Fibroblast of pulmonary artery (primary cell): Measurements from ENCODE around the gene RGS16.

Experiments used
- DNase-seq: peaks from one replicate; pipeline ENCODE4 v3.0.0-alpha.2; 2010; ENCODE audit warnings: low read depth
- H3K4me3 ChIP-seq: replicated peaks from 2 replicates; pipeline ENCODE4 v1.5.1; 2011; ENCODE audit warnings: low read depth, mild to moderate bottlenecking, control low read depth, low read length, moderate library complexity
- TF ChIP-seq, protein P1 (sequence below): IDR thresholded peaks from 2 replicates; pipeline ENCODE4 v1.5.1; 2011; ENCODE audit warnings: mild to moderate bottlenecking, control low read depth, low read length, inconsistent platforms; ENCODE audit errors: missing control alignments

Gene RGS16

GRCh38 chr1:182646739-182647138 lies 42.5 kb upstream of the RGS16 start:
- no peak for DNase-seq

DNA sequence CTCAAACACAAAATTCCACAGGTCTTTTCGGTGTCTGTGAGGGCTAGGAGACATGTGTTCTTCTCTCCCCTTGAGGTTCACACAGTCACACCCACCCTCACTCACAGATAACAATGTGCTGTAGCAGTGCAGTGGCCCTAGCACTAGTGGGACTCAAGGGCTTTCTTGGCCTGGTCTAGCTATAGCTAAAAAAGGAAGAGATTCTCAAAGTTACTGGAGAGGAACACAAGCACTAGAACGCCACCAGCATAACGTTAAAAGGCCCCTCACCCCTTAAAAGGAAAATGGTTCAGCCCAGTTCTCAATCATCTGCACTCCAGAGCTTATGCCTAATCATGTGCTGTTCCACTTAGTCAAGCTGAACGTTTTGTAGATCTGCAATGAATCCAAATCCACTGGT lies 40.7 kb upstream of the RGS16 start:
- H3K4me3 ChIP-seq = no peak overlapping the region
- TF ChIP-seq, protein P1, sequence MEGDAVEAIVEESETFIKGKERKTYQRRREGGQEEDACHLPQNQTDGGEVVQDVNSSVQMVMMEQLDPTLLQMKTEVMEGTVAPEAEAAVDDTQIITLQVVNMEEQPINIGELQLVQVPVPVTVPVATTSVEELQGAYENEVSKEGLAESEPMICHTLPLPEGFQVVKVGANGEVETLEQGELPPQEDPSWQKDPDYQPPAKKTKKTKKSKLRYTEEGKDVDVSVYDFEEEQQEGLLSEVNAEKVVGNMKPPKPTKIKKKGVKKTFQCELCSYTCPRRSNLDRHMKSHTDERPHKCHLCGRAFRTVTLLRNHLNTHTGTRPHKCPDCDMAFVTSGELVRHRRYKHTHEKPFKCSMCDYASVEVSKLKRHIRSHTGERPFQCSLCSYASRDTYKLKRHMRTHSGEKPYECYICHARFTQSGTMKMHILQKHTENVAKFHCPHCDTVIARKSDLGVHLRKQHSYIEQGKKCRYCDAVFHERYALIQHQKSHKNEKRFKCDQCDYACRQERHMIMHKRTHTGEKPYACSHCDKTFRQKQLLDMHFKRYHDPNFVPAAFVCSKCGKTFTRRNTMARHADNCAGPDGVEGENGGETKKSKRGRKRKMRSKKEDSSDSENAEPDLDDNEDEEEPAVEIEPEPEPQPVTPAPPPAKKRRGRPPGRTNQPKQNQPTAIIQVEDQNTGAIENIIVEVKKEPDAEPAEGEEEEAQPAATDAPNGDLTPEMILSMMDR = no peak
- no peak for DNase-seq

More at GRCh38 chr1:182646739-182647138, 42.5 kb upstream of the RGS16 start:
- TF ChIP-seq, protein P1 = no peak
- no peak overlapping the region for H3K4me3 ChIP-seq

DNA sequence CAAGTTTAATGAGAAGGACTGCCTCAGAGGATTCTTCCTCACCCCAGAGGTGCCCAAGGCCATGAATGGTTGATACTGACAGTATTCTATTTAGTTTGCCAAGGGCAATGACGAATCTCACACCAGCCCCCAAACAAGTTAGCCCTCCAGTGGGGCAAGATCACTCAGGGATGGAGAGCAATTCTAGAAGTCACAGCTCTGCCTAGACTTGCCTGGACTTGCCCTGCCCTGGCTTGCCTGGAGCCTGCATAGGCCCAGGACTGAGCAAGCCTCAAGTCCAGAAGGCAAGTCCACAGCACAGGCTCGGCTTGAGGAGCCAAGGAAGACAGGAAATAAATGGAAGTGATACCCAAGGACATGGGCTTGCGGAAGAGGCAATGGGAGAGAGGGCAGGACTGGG lies 39.5 kb upstream of the RGS16 start:
- H3K4me3 ChIP-seq = no peak overlapping the region
- TF ChIP-seq, protein P1 = no peak
- DNase-seq = no peak

- DNase-seq = no peak
- TF ChIP-seq, protein P1 = no peak
Measured at GRCh38 chr1:182642461-182642860, 38.3 kb upstream of the RGS16 start.

GRCh38 chr1:182641561-182641960 lies 37.4 kb upstream of the RGS16 start:
- DNase-seq = no peak
- no peak overlapping the region for H3K4me3 ChIP-seq
- TF ChIP-seq, protein P1 = no peak

More at GRCh38 chr1:182642461-182642860, 38.3 kb upstream of the RGS16 start:
- H3K4me3 ChIP-seq = no peak overlapping the region

- no peak for DNase-seq
- TF ChIP-seq, protein P1 = no peak
- H3K4me3 ChIP-seq = no peak overlapping the region
Measured at GRCh38 chr1:182639330-182639729, 35.1 kb upstream of the RGS16 start.

DNA sequence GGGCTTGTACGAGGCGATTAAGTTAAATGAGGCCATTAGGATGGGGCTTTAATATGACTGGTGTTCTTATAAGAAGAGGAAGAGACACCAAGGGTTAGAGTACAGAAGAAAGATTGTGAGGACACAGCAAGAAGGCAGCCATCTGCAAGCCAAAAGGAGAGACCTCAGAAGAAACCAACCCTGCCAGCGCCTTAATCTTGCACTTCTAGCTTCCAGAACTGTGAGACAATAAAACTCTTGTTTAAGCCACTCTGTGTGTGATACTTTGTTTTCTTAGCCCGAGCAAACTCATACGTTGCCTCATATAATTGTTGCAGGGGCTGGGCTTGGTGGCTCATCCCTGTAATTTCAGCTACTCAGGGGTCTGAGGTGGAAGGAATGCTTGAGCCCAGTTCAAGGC lies 33.6 kb upstream of the RGS16 start:
- H3K4me3 ChIP-seq = no peak overlapping the region
- DNase-seq = no peak
- TF ChIP-seq, protein P1 = no peak
